HFFc6 (cell line): ENCODE results near the gene DCP1A. TPM values are rescaled to one million over a fixed set of nuclear protein-coding genes. Genes with fewer than 3 reads are reported as not detected.
"Not testable (repeated sequence)": the region's sequence is repeated elsewhere in the genome, so short reads cannot be mapped to it uniquely, and the experiment has no call there.

Experiments used
- DNase-seq: peaks from one replicate; pipeline ENCODE4 v3.0.0-alpha.2; 2018
- H3K27ac Mint-ChIP-seq: 2 replicates; pipeline ENCODE4 v1.8.0; 2020; ENCODE audit warnings: mild to moderate bottlenecking, mixed read lengths
- H3K27me3 Mint-ChIP-seq: 2 replicates; pipeline ENCODE4 v1.8.0; 2021; ENCODE audit warnings: mild to moderate bottlenecking, moderate library complexity, mixed read lengths; ENCODE audit not compliant: insufficient read depth
- H3K36me3 Mint-ChIP-seq: 2 replicates; pipeline ENCODE4 v1.8.0; 2021; ENCODE audit warnings: low read depth, mixed read lengths
- H3K4me1 Mint-ChIP-seq: 2 replicates; pipeline ENCODE4 v1.8.0; 2020; ENCODE audit warnings: low read depth, mixed read lengths
- H3K4me3 Mint-ChIP-seq: 2 replicates; pipeline ENCODE4 v1.8.0; 2020; ENCODE audit warnings: mild to moderate bottlenecking, moderate library complexity, mixed read lengths
- H3K9me3 Mint-ChIP-seq: 2 replicates; pipeline ENCODE4 v1.8.0; 2020; ENCODE audit warnings: mild to moderate bottlenecking, mixed read lengths
- total RNA-seq, 6 experiments: library from RNA; stranded (reverse); fragmentation: NEBNext Ultra II Directional; extraction: Animal tissue kit (Norgen Biotek cat#: 25700); gene quantifications; 2 replicates in 1 of 6; 3 replicates in 5 of 6; pipeline ENCODE4 v1.2.3, GENCODE V29; 2021
- TF ChIP-seq, protein P1 (sequence below): fragments of 200-600 bp; sonication (generic); IDR thresholded peaks from 2 replicates; pipeline ENCODE4 v1.5.0; 2021; ENCODE audit warnings: antibody characterized with exemption, mild to moderate bottlenecking

DCP1A gene
- total RNA-seq, 6 experiments from 2014 or later = 14.9 to 18.8 (median 16.6) TPM

DNA sequence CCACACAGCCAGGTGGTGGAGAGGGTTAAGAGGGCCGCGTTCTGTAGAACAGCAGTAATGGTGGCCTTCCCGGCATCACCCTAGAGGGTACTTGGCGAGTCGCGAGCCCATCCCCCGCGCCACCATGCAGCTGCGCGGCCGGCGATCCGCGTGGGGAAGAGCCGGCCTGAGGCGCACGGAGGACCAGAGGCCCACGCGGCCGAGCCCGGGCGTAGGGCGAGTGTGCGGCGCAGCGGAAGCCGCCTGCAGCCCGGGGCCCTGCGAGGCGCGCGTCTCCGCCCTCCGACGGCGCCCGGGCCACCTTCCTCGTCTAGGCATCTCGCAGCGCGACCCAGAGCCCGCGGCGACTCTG is 91.9 kb downstream of the DCP1A start:
- Mint-ChIP-seq H3K4me3 (peak overlapping the region; percentile 97), H3K4me1 (peaks cover 44% of the 10 kb centered on the region), H3K9me3 (no peaks in the 10 kb centered on the region), H3K27me3 (peaks cover 6% of the 10 kb centered on the region), H3K27ac (peak overlapping the region; percentile 79), H3K36me3 (peaks cover 30% of the 10 kb centered on the region)
- DNase-seq = no peak
- TF ChIP-seq, protein P1, sequence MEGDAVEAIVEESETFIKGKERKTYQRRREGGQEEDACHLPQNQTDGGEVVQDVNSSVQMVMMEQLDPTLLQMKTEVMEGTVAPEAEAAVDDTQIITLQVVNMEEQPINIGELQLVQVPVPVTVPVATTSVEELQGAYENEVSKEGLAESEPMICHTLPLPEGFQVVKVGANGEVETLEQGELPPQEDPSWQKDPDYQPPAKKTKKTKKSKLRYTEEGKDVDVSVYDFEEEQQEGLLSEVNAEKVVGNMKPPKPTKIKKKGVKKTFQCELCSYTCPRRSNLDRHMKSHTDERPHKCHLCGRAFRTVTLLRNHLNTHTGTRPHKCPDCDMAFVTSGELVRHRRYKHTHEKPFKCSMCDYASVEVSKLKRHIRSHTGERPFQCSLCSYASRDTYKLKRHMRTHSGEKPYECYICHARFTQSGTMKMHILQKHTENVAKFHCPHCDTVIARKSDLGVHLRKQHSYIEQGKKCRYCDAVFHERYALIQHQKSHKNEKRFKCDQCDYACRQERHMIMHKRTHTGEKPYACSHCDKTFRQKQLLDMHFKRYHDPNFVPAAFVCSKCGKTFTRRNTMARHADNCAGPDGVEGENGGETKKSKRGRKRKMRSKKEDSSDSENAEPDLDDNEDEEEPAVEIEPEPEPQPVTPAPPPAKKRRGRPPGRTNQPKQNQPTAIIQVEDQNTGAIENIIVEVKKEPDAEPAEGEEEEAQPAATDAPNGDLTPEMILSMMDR = no peak

DNA sequence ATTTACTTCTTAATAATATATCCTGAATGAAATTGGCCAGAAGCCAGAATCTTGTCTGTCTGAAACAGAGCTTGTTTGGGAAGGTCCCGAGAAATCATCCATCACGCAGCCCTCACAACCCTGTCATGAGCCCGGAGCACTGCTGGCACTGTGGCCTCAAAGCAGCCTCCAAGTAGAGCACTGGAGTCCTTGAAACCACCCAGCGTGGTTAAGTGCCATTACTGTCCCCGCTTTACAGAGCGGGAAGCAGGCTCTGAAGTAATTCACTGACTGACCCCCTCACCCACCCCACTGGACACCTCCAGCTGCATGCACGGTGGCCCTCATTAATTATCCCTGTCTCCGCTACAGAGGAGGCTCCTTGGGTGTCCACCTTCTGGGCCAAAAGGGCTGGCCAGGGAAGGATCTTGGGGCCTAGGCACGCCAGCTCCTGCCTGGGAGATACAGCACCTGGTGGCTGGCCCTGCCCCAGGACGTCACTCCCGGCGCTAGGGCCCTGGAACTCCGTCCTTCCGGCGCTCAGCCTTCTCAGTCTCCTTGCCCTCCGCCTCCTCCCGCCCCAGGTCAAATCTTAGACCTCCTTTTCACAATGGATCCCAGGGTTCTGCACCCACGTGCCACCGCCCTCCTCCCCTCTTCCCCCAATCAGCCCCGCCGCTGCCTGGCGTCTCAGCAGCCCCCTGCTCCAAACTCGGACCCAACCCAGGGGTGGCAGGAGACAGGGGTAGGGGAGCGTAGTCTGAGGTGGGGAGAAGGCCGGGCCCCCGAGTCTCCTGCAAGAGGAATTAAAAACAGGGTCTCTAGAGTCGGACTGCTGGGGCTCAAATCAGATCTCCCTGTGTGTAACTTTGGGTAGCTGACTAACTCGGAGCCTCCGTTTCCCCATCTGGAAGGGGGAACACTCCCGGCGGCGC is 92.6 kb downstream of the DCP1A start:
- peak overlapping the region; percentile 97 for H3K4me3 Mint-ChIP-seq
- H3K4me1 Mint-ChIP-seq = peaks cover 46% of the 10 kb centered on the region
- peak overlapping the region; percentile 79 for H3K27ac Mint-ChIP-seq
- peaks cover 30% of the 10 kb centered on the region for H3K36me3 Mint-ChIP-seq
- peak; percentile 34 for DNase-seq
- TF ChIP-seq, protein P1 = no peak
- H3K27me3 Mint-ChIP-seq = peaks cover 6% of the 10 kb centered on the region
- H3K9me3 Mint-ChIP-seq = no peaks in the 10 kb centered on the region

DNA sequence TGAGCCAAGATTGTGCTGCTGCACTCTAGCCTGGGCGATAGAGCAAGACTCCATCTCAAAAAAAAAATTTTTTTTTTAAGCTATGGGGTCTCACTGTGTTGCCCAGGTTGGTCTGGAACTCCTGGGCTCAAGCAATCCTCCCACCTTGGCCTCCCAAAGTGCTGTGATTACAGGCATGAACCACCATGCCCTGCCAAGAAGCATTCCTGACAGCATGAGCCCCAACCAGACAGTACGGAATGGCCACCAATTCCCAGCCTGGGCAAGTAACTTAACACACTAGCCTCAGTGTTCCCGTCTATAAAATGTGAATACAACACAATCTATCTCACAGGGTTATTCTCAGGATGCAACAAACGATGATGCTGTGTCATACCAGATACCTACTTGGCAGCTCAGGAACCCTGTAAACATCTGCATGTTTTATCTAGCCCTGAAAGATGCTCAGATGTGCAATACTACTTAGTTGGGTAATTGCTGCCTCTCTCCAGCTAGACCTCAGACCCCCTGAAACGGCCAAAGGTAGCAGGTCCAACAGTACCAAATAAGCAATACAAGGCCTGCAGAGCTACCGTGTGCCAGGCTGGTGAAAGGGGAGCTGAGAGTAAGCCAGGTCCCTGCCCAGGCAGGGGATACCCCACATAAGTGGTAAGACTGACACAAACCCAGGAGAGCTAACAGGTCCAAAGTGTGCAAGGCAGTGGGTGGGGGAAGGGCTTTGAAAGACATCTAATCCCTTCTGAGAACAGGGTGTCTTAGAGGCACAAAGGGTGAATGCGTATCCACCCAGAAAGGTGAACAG is 93.4 kb downstream of the DCP1A start:
- TF ChIP-seq, protein P1 = no peak
- Mint-ChIP-seq H3K36me3 (peaks cover 30% of the 10 kb centered on the region), H3K27me3 (peaks cover 4% of the 10 kb centered on the region), H3K9me3 (no peaks in the 10 kb centered on the region), H3K4me3 (peak overlapping the region; percentile 97), H3K27ac (peak overlapping the region; percentile 79), H3K4me1 (peaks cover 43% of the 10 kb centered on the region)
- no peak for DNase-seq

DNA sequence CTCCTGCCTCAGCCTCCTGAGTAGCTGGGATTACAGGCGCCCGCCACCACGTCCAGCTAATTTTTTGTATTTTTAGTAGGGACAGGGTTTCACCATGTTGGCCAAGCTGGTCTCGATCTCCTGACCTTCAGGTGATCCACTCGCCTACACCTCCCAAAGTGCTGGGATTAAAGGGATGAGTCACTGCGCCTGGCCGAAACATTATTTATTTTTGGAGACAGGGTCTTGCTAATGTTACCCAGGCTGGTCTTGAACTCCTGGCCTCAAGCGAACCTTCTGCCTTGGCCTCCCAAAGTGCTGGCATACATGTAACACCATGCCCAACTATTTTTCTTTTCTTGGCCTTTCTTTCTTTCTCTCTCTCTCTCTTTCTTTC is 94.4 kb downstream of the DCP1A start:
- H3K36me3 Mint-ChIP-seq = peaks cover 37% of the 10 kb centered on the region
- DNase-seq, H3K27me3 Mint-ChIP-seq, H3K9me3 Mint-ChIP-seq: not testable (repeated sequence)
- peak overlapping the region; percentile 97 for H3K4me3 Mint-ChIP-seq
- H3K27ac Mint-ChIP-seq = peak overlapping the region; percentile 67; the same call in 1 of the 2 replicates
- peaks cover 52% of the 10 kb centered on the region for H3K4me1 Mint-ChIP-seq

DNA sequence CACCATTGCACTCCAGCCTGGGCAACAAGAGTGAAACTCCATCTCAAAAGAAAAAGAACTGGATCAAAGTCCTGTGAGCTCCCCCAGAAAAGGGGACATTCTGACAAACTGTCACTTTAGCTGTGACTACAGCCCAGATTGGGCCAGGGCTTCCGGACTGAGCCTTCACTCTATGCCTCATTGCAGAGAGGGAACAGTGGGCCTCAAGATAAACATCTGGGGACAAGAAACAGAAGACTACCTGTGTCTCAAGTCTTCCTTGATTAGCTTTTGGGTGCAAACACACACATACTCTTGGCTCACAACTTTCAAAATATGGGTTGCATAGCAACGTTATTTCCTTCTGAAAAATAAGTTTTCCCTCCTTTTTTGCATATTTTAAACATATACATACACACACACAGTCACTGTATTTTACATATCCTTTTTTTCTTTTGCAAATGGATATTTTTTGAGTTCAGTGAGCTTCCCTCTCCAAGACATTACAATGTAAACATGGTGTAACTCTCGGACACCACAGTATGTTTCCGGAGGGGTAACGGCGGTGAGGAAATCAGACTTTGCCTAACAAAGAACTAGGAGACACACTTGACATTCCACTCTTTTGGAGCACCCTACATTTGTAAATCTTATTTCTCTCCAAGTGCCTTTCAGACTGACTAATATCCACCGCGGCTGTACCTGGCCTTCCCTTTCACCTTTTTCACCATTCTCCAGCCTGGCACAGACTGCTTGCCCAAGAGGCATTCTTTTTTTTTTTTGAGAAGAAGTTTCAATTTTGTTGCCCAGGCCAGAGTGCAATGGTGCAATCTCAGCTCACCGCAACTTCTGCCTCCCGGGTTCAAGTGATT is 95.0 kb downstream of the DCP1A start:
- H3K4me1 Mint-ChIP-seq = peaks cover 57% of the 10 kb centered on the region
- peaks cover 41% of the 10 kb centered on the region for H3K36me3 Mint-ChIP-seq
- peak overlapping the region; percentile 67 for H3K27ac Mint-ChIP-seq
- H3K4me3 Mint-ChIP-seq = peak overlapping the region; percentile 97
- TF ChIP-seq, protein P1 = no peak
- no peak for DNase-seq
- H3K9me3 Mint-ChIP-seq = no peaks in the 10 kb centered on the region
- peaks cover 6% of the 10 kb centered on the region for H3K27me3 Mint-ChIP-seq
